ENCODE data around the gene PTRHD1. TPM values are rescaled to one million over a fixed set of nuclear protein-coding genes. Genes with fewer than 3 reads are reported as not detected.

The PTRHD1 gene
- total RNA-seq, 1 donor: 33.4 TPM

- no peak for TF ChIP-seq CTCF (IDR thresholded peaks at IDR 0.05; ENCODE audit: insufficient read depth, low read length)
- no peak overlapping the region for H3K4me3 ChIP-seq (ENCODE audit: low read depth, low read length)
- no peak for DNase-seq (ENCODE audit: low read depth)
These were observed 30.9 kb upstream of the PTRHD1 start for GRCh38 chr2:24824071-24824588.

- no peak overlapping the region for H3K4me3 ChIP-seq (ENCODE audit: low read depth, low read length)
- TF ChIP-seq CTCF (IDR thresholded peaks at IDR 0.05; ENCODE audit: insufficient read depth, low read length): no peak
- no peak for DNase-seq (ENCODE audit: low read depth)
These were observed 29.0 kb upstream of the PTRHD1 start for GRCh38 chr2:24822049-24822706.

GRCh38 chr2:24821433-24821891 is 28.3 kb upstream of the PTRHD1 start:
- TF ChIP-seq CTCF (IDR thresholded peaks at IDR 0.05; ENCODE audit: insufficient read depth, low read length): no peak
- no peak overlapping the region for H3K4me3 ChIP-seq (ENCODE audit: low read depth, low read length)
- no peak for DNase-seq (ENCODE audit: low read depth)

GRCh38 chr2:24820598-24821432 is 27.6 kb upstream of the PTRHD1 start:
- no peak for TF ChIP-seq CTCF (IDR thresholded peaks at IDR 0.05; ENCODE audit: insufficient read depth, low read length)
- no peak for DNase-seq (ENCODE audit: low read depth)
- no peak overlapping the region for H3K4me3 ChIP-seq (ENCODE audit: low read depth, low read length)

- DNase-seq (ENCODE audit: low read depth): no peak
- no peak for TF ChIP-seq CTCF (IDR thresholded peaks at IDR 0.05; ENCODE audit: insufficient read depth, low read length)
- no peak overlapping the region for H3K4me3 ChIP-seq (ENCODE audit: low read depth, low read length)
These were observed 27.0 kb upstream of the PTRHD1 start for GRCh38 chr2:24820175-24820513.

- no peak for DNase-seq (ENCODE audit: low read depth)
These were observed 26.4 kb upstream of the PTRHD1 start for GRCh38 chr2:24819442-24820174.

More at GRCh38 chr2:24819442-24820174, 26.4 kb upstream of the PTRHD1 start:
- no peak for TF ChIP-seq CTCF (IDR thresholded peaks at IDR 0.05; ENCODE audit: insufficient read depth, low read length)
- H3K4me3 ChIP-seq (ENCODE audit: low read depth, low read length): no peak overlapping the region

Data from fibroblast of the aortic adventitia (primary cell).